ENCODE data around the gene SPATS2L.
A peak's percentile ranks its signal among the peaks of the same experiment; 100 is the strongest.

SPATS2L gene

DNA sequence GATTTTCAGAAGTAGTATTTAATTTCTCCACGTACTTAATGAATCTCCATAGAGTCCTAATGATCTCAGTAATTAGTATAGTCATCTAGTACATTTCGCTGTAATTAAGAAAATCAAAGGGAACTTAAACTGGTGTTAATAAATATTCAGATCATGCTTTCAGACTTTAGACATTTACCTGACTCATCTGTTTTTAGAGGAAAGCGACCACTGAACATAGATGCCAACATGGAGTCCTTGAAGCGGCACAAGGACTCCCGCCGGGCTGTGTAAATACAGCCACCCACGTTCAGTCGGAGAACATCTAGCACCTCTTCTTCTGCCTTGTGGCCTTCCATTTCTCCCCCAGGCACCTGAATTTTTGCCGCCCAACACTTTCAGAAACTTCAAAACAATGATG is 200.2 kb downstream of the SPATS2L start:
- DNase-seq (ENCODE audit: low spot score), result no peak

DNA sequence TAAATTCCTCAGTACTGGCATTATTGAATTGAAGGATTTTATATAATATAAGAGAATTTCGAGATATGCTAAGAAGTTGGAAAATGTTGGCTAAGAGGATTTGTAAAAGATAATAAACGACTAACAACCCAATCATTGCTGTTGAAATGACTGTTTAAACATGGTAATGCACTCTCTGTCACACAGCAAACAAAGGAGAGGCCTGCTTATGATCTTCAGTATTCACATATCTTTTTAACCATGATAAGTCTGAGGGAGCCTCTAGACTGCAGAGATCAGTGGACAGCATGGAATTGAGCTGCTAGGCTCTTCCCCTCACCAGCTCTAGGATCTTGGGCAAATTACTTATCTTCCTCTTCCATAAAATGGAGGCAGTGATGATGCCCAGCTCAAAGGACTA is 200.7 kb downstream of the SPATS2L start:
- no peak for DNase-seq (ENCODE audit: low spot score)

DNA sequence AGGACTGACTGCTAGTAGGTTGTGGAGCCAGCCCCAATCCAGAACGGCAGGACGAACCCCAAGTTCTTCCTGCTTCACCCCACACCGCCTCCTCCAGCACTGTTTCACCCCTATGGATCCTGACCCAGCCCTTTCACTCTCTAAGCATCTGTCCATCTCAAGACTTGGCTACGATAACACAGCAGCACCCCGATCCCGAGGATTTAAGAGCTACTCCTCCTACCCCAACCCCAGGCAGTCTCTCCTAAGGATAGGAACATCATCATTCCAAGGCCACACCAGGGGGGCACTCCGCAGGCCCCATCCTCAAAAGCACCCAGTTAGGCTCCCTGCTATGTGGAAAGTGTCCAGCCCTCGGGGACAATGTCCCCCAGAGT is 202.7 kb downstream of the SPATS2L start:
- DNase-seq (ENCODE audit: low spot score), result peak; percentile 21

DNA sequence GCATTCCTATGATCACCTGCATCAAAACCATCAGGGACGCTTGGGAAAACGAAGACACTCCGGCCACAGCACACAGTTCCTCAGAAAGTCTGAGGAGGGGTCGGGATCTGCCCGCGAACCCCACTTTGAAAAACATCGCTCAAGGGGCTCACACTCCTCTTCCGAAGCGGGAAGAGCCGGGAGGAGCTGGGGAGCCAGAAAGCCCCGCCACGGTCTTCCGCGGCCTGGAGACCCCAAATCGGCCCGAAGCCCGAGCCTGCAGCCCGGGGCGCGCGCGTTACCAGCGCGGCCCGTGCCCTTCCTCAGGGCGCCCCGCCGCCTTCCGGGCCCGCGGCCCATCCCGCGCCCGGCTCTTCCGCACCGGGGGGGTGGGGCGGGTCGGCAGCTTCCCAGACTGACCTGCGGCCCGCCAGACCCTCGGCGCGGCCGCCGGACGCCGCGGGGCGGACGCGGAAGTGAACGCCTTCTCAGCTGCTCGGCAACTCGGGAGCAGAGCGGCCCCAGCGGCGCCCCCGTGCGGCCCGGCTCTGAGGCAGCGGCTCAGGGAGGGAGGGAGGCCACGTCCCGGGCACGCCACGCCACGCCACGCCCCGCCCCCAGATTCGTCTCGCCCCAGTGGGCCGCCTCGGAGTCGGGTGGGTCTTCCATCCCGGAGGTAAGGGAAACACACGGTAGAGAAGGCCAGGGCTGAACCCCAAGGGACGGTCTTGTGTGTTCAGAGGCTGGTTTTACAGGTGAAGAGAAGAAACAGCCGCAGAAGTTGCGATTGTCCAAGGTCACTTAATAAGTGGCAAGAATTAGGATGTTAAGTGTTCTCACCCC is 203.3 kb downstream of the SPATS2L start, which contains the start of gene KCTD18:
TSS of gene KCTD18 (minus strand) at position 457 of the 822 bp plus-strand sequence. CDS start 3,052 bp downstream, outside the sequence.
- peak; percentile 87 for DNase-seq (ENCODE audit: low spot score)

DNA sequence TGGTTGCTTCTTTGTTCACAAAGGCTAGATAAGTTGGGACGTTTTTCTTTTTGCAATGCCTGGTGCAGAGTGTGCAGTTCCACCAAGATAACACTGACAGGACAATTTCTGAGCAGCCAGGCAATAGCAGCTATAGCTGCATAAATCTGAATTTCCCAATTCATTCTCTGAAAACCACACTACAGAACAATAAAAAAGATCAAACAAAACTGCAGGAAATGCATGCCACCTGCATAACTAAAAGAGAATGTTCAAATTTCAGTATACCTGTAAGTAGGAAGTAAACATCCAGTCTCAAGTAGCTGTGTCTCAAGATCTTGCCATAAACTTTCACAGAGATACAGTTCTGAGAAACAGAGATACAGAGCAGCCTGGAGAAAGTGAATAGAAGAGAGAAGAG is 208.7 kb downstream of the SPATS2L start:
- no peak for DNase-seq (ENCODE audit: low spot score)

DNA sequence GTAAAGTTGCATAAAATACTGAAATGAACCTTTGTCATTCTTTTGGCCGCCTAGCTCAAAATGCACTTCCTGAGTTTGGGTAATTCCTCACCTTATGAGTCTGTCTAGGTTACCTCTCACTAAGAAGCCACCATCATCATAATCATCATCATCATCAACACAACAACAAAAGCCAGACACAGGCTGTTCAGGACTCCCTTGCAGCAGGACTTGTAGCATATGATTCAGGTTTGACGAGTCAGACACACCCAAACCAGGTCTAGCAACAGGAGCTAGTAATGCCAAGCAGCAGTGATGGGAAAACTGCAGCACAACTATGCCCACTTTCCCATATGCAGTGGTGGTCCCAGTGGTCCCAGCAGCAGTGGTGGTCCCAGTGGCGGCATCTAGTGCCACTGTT is 216.7 kb downstream of the SPATS2L start:
- DNase-seq (ENCODE audit: low spot score), result no peak

DNA sequence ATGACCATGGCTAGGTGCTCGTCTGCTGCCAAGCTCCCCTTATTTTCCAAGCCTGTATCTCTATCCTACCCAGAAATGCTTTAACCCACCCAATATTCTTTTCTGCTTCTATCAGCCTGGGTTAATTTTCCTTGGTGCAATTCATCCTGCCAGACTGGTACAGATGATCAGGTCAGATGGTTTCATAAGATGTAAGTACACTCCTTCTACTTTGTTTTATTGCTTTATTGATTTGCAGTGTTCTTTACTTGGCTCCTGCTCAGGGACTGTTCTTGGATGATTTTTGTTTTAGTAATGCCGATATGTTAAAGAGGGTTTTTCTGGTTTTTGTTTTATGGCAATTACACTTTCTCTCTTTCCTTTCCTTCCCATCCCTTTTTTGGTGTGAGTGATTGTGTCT is 217.1 kb downstream of the SPATS2L start:
- no peak for DNase-seq (ENCODE audit: low spot score)

DNA sequence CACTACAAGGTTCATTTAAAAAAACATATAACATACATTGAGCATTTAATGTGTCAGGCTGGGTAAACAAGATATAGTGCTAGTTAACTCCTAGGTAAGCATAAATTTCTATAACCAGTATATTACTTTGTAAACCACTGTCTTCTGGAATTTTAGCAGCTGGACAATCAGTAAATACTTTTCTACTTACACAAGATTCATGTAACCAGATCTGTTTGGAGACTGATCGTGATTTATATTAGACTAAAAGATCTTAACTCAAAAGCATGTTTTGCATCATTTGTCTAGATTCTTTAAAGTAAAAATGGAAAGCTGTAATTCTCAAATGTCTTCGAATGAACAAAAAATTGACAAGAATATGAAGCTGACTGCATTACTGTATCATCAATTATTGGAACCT is 218.6 kb downstream of the SPATS2L start:
- DNase-seq (ENCODE audit: low spot score), result no peak

DNA sequence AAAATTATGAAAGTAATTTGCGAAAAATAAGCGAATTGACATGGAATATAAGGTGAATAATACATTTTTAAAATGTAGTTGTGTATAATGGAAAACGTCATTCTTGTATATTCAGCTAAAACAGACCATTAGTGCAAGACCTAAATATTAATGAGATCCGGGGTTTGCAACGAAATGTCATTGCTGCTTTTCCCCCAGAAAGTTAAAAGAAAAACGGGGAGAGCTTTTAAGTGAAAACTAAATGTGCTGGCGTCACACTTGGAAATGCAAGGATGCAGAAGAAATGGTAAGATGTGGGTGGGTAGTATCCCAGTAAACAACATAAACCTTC is 219.0 kb downstream of the SPATS2L start:
- no peak for DNase-seq (ENCODE audit: low spot score)

DNA sequence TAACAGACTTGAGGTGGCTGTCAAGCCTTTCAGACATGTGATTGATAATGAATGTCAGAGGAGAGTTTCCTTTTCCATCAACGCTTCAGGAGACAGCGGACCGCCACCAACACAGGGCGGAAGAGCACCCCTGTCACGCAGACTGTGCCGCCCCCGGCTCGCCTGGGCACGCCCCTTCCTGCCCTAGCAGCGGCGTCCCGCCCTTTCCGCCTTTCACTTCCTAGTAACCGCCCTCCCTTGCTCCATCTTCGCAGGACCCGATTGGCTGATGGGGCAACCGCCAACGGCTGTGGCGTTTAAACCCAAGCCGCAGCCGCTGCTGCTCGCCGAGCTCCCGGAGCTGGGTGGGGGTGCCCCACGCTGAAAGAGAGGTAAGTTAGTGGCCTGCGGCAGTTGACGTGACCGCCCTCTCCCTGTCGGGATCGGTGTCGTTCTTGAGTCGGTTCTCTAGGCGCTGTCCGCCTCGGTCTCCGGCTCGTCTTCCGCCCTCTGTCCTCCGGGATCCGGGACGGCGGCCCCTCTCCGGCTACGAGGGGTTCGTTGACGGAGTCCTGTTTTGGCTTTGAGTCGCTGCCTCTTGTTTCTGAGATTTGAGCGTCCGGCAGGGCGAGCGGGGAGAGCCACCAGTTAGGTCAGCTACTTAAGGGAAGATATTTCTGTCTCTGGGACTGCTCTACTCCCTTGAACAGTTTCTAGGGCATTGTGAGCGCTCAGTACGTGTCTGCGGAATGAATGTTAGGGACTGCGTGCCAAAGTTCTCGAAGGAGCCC is 219.6 kb downstream of the SPATS2L start, which contains the start of gene SGO2:
TSS of gene SGO2 (plus strand) at position 326 of the 770 bp plus-strand sequence. CDS start 6,769 bp downstream, outside the sequence.
- DNase-seq (ENCODE audit: low spot score), result peak; percentile 95

DNA sequence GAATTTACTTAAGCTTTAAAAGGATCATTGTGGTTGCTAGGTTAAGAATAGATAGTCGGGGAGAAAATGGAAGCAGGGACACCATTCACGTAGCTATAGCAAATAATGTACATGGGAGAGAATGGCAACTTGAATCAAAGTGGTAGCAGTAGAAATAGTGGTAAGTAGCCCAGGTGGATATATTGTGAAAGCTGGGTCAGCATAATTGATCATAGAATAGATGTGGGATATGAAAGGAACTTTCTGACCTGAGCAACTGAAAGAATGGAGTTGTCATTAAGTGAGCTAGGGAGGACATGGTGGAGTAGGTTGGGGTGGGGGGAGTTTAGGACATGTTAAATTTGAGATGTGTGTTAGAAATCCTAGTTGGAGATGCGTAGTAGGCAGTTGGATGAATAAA is 221.7 kb downstream of the SPATS2L start:
- no peak for DNase-seq (ENCODE audit: low spot score)

All from globus pallidus (tissue), 1 donor.